GM21825 (cell line): ENCODE results near the gene ANO2.

ENCODE experiments used
- ATAC-seq: cut with Tn5 transposase; IDR thresholded peaks from one replicate; pipeline ENCODE4 v1.9.1; 2021; ENCODE audit warnings: mild to moderate bottlenecking, moderate library complexity; ENCODE audit not compliant: unreplicated experiment

Gene ANO2

GRCh38 chr12:5522432-5523335 lies 422.4 kb downstream of the ANO2 start:
- ATAC-seq, result no peak

DNA sequence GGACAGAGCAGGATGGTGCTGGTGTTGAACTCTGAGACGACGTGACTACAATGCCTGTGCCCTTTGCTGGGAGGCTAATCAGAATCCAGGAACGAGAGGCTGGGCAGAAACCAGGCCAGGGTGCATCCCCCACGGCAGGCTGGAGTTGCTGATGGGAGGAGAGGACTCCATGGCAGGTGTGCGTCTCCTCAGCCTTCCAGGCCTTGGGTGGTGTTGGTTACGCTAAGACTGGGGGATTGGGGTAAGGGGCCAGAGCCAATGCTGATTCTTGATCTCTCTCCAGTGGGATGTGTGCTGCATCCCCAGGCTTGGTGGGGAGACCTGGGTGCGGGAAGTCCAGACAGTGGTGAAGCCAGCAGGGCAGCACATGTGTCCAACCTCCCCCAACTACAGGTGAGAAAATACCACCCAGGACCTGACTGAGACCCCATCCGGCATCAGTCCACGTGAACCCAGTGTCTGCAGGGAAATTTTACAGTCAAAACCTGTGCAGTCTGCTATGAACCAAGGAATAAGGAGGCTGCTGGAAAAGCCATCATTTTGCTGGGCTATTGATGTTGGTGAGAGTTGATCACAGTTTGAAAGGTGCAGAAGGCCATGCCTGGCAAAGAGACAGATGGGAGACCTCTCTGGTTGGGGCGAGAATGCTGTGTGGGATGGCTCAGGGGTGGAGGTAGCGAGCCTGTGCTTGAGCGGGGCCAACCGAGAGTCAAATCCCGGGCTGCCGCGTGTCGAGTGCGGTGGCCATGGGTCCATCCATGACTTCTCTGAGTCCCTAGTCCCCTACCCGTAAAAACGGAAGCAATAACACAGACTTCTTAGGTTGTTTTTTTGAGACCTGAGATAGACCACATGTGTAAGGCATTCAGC lies 423.4 kb downstream of the ANO2 start:
- ATAC-seq, result no peak

- ATAC-seq, result no peak
Measured at GRCh38 chr12:5520831-5521230, 424.2 kb downstream of the ANO2 start.

DNA sequence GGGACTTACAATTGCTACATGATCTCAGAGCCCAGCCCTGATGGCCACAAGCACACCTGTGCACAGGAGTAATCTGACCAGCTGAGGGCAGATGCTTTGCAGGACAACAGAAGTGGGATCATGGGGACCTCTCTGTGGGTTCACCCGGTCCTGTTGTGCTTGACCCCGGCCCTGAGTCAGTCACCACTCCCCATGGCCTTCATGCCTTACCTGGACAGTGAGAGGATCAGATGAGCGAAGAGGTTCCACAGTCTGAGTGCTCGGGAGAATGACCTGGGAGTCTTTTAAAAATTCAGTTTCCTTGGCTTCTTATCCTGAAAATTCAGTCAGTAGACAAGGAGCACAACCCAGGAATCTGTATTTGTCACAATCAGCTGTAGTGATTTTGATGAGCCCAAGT lies 425.0 kb downstream of the ANO2 start:
- no peak for ATAC-seq

GRCh38 chr12:5518584-5519365 lies 426.3 kb downstream of the ANO2 start:
- no peak for ATAC-seq

DNA sequence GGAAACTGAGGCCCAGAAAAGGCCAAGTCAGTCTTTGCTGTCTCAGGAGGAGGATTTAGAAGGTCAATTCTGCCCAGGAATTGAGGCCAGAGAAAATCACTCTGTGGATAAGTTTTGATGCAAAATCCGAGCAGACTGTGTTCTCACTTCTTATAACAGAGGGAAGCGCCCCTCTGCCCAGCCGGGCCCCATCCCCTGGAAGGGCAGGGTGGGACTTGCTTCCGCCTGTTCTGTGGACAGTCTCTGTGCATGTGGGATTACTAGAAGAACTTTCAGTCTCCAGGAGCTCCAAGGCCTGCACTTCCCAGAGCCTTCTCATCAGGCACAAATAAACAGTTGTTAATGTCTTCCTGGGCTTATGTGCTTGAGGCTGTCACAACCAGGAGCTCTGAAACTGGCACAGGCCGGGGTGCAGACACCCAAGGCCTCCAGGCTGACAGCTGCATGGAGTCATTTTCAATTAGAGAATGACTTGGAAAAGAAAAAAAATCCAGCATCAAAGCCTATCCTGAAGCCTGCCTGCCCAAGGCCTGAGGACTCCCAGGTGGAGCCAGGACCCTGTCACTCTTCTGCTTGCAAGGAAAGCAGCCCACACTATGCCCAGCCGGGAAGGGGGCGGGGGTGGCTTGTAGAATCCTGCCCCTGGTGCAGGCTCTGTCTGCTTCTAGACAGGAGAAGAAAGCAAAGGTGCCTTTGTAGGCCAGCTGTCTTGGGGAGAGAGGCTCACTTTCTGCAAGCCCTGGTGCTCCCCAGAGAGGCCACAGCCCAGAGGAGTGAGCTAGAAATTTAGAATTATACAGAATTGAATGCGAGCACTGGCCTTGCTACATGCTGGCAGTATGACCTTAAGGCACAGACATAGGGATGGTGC lies 428.5 kb downstream of the ANO2 start:
- ATAC-seq, result no peak

GRCh38 chr12:5515458-5515857 lies 429.6 kb downstream of the ANO2 start:
- no peak for ATAC-seq

- no peak for ATAC-seq
Measured at GRCh38 chr12:5514545-5514944, 430.5 kb downstream of the ANO2 start.

DNA sequence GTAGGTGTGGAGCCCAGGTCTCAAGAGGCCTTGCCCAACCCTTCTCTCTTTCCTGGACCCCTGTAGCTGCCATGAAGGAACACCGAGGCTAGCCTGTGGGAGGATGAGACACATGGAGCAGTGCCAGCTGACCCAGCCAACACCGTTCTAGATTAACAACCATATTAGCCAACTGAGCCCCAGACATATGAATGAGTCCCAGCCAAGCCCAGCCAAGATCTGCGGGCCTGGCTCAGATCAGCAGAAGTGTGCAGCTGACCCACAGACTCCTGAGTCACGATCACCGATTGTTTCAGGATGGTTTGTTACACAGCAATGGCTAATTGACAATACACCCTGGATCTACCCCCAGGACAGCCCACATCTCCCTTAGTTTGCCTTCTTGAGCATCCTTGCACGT lies 431.0 kb downstream of the ANO2 start:
- ATAC-seq, result no peak

- no peak for ATAC-seq
Measured at GRCh38 chr12:5513406-5513805, 431.7 kb downstream of the ANO2 start.
